ENCODE measurements around the gene PNPLA3. TPM values are rescaled to one million over a fixed set of nuclear protein-coding genes. Genes with fewer than 3 reads are reported as not detected.

The PNPLA3 gene
- total RNA-seq, 1 donor from 2014 or later, result 18.3 TPM

DNA sequence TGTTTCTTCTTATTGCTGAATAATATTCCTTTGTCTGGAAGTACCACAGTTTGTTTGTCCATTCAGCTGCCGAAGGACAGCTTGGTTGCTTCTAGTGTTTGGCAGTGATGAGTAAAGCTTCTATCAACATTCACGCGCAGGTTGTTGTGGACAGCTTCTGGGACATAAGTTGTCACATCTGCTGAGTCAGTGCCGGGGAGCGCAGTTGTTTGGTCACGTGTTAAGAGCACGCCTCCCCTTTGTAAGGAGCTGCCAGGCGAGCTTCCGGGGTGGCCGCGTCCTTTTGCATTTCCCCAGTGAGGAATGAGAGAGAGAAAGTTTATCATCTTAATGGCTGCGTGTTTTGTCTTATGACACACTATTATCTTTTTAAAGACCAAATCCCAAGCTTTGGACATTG, 61.9 kb downstream of the PNPLA3 start:
- Mint-ChIP-seq H3K9me3 (ENCODE audit: unreplicated experiment) (no peaks in the 10 kb centered on the region), H3K27me3 (ENCODE audit: unreplicated experiment) (peaks cover 3% of the 10 kb centered on the region), H3K4me1 (ENCODE audit: unreplicated experiment) (no peaks in the 10 kb centered on the region), H3K36me3 (ENCODE audit: low read depth, unreplicated experiment) (peaks cover 6% of the 10 kb centered on the region), H3K27ac (ENCODE audit: unreplicated experiment) (no peak overlapping the region), H3K4me3 (ENCODE audit: unreplicated experiment) (no peak overlapping the region)
- DNase-seq (ENCODE audit: low spot score), result no peak
- no peak for TF ChIP-seq CTCF (IDR thresholded peaks at IDR 0.05; ENCODE audit: unreplicated experiment)

- DNase-seq (ENCODE audit: low spot score), result no peak
- TF ChIP-seq CTCF (IDR thresholded peaks at IDR 0.05; ENCODE audit: unreplicated experiment), result no peak
- H3K4me1 Mint-ChIP-seq (ENCODE audit: unreplicated experiment), result no peaks in the 10 kb centered on the region
- peaks cover 12% of the 10 kb centered on the region for H3K36me3 Mint-ChIP-seq (ENCODE audit: low read depth, unreplicated experiment)
- H3K4me3 Mint-ChIP-seq (ENCODE audit: unreplicated experiment), result no peak overlapping the region
- no peaks in the 10 kb centered on the region for H3K9me3 Mint-ChIP-seq (ENCODE audit: unreplicated experiment)
- H3K27me3 Mint-ChIP-seq (ENCODE audit: unreplicated experiment), result peaks cover 3% of the 10 kb centered on the region
- no peak overlapping the region for H3K27ac Mint-ChIP-seq (ENCODE audit: unreplicated experiment)
Measured at GRCh38 chr22:43988116-43988820, 64.7 kb downstream of the PNPLA3 start.

GRCh38 chr22:43988960-43989359, 65.4 kb downstream of the PNPLA3 start:
- Mint-ChIP-seq H3K27me3 (ENCODE audit: unreplicated experiment) (peaks cover 3% of the 10 kb centered on the region), H3K27ac (ENCODE audit: unreplicated experiment) (no peak overlapping the region), H3K4me1 (ENCODE audit: unreplicated experiment) (no peaks in the 10 kb centered on the region), H3K36me3 (ENCODE audit: low read depth, unreplicated experiment) (peaks cover 15% of the 10 kb centered on the region), H3K9me3 (ENCODE audit: unreplicated experiment) (no peaks in the 10 kb centered on the region), H3K4me3 (ENCODE audit: unreplicated experiment) (no peak overlapping the region)
- DNase-seq (ENCODE audit: low spot score), result no peak
- TF ChIP-seq CTCF (IDR thresholded peaks at IDR 0.05; ENCODE audit: unreplicated experiment), result no peak

DNA sequence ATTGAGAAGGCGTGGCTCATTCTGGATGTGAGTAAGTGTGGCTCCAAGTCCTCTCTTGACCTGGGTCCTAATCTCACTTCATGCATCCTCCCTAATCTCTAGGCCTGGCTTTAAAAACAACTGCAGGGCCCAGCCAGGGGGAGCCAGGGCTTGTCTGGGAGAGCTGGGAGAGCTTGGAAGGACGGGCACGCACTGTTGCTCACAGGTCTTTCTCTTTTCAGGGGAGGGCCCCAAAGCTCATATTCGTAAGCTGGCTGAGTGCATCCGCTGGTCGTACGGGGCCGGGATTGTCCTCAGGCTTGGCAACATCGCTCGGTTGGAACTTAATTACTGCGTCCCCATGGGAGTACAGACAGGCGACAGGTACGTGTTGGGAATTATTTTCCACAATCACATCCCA, 66.4 kb downstream of the PNPLA3 start:
- Mint-ChIP-seq H3K4me3 (ENCODE audit: unreplicated experiment) (no peak overlapping the region), H3K4me1 (ENCODE audit: unreplicated experiment) (no peaks in the 10 kb centered on the region), H3K9me3 (ENCODE audit: unreplicated experiment) (no peaks in the 10 kb centered on the region), H3K27me3 (ENCODE audit: unreplicated experiment) (peaks cover 4% of the 10 kb centered on the region), H3K27ac (ENCODE audit: unreplicated experiment) (no peak overlapping the region), H3K36me3 (ENCODE audit: low read depth, unreplicated experiment) (peaks cover 17% of the 10 kb centered on the region)
- no peak for DNase-seq (ENCODE audit: low spot score)
- no peak for TF ChIP-seq CTCF (IDR thresholded peaks at IDR 0.05; ENCODE audit: unreplicated experiment)

GRCh38 chr22:43991316-43992020, 67.9 kb downstream of the PNPLA3 start:
- Mint-ChIP-seq H3K36me3 (ENCODE audit: low read depth, unreplicated experiment) (peaks cover 20% of the 10 kb centered on the region), H3K4me3 (ENCODE audit: unreplicated experiment) (no peak overlapping the region), H3K9me3 (ENCODE audit: unreplicated experiment) (no peaks in the 10 kb centered on the region), H3K27ac (ENCODE audit: unreplicated experiment) (no peak overlapping the region), H3K4me1 (ENCODE audit: unreplicated experiment) (peaks cover 2% of the 10 kb centered on the region), H3K27me3 (ENCODE audit: unreplicated experiment) (peaks cover 6% of the 10 kb centered on the region)
- no peak for DNase-seq (ENCODE audit: low spot score)
- no peak for TF ChIP-seq CTCF (IDR thresholded peaks at IDR 0.05; ENCODE audit: unreplicated experiment)
